ENCODE results near the gene ZNF483. TPM values are rescaled to one million over a fixed set of nuclear protein-coding genes. Genes with fewer than 3 reads are reported as not detected.
A peak's percentile ranks its signal among the peaks of the same experiment; 100 is the strongest.

The ZNF483 gene
- total RNA-seq, 1 donor from 2014 or later: 2.5 TPM

DNA sequence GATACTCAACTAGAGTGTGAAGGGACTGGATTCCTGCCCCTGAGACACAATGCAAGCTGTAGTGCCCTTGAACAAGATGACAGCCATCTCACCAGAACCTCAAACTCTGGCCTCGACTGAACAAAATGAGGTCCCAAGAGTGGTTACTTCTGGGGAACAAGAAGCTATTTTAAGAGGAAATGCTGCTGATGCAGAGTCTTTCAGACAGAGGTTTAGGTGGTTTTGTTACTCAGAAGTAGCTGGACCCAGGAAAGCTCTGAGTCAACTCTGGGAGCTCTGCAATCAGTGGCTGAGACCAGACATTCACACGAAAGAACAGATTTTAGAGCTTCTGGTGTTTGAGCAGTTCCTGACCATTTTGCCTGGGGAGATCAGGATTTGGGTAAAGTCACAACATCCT is 2.4 kb downstream of the ZNF483 start:
- Histone ChIP-seq H3K27me3 (ENCODE audit: insufficient read depth, low read length) (no peaks in the 10 kb centered on the region), H3K9ac (ENCODE audit: low read length) (no peak overlapping the region), H3K9me3 (ENCODE audit: insufficient read depth, low read depth, low read length) (no peaks in the 10 kb centered on the region), H3K4me1 (ENCODE audit: insufficient read depth, low read length) (peaks cover 8% of the 10 kb centered on the region), H3K27ac (ENCODE audit: low read depth, low read length) (no peak overlapping the region), H4K20me1 (ENCODE audit: insufficient read depth, low read length) (no peaks in the 10 kb centered on the region), H3K4me3 (ENCODE audit: insufficient read depth, low read depth, low read length) (no peak overlapping the region), H3K79me2 (ENCODE audit: insufficient read depth, low read length) (no peaks in the 10 kb centered on the region), H2AFZ (ENCODE audit: low read depth, low read length) (no peak overlapping the region), H3K4me2 (ENCODE audit: low read length) (no peak overlapping the region), H3K36me3 (ENCODE audit: insufficient read depth, low read length) (no peaks in the 10 kb centered on the region)
- Mint-ChIP-seq H3K4me1 (ENCODE audit: low read depth, unreplicated experiment) (no peaks in the 10 kb centered on the region), H3K4me3 (ENCODE audit: unreplicated experiment) (peak overlapping the region; percentile 62), H3K9me3 (ENCODE audit: unreplicated experiment) (peaks cover 4% of the 10 kb centered on the region), H3K36me3 (ENCODE audit: low read depth, unreplicated experiment) (peaks cover 3% of the 10 kb centered on the region), H3K27me3 (ENCODE audit: low read depth, unreplicated experiment) (peaks cover 3% of the 10 kb centered on the region), H3K27ac (ENCODE audit: unreplicated experiment) (peak overlapping the region; percentile 22)
- TF ChIP-seq EZH2 (IDR thresholded peaks at IDR 0.05; ENCODE audit: insufficient read depth, low read length): no peak
- TF ChIP-seq, protein P1, sequence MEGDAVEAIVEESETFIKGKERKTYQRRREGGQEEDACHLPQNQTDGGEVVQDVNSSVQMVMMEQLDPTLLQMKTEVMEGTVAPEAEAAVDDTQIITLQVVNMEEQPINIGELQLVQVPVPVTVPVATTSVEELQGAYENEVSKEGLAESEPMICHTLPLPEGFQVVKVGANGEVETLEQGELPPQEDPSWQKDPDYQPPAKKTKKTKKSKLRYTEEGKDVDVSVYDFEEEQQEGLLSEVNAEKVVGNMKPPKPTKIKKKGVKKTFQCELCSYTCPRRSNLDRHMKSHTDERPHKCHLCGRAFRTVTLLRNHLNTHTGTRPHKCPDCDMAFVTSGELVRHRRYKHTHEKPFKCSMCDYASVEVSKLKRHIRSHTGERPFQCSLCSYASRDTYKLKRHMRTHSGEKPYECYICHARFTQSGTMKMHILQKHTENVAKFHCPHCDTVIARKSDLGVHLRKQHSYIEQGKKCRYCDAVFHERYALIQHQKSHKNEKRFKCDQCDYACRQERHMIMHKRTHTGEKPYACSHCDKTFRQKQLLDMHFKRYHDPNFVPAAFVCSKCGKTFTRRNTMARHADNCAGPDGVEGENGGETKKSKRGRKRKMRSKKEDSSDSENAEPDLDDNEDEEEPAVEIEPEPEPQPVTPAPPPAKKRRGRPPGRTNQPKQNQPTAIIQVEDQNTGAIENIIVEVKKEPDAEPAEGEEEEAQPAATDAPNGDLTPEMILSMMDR (IDR thresholded peaks at IDR 0.05; ENCODE audit: insufficient read depth, low read depth, low read length): no peak
- FAIRE-seq: no peak
- DNase-seq (ENCODE audit: low read depth): peak; percentile 4

DNA sequence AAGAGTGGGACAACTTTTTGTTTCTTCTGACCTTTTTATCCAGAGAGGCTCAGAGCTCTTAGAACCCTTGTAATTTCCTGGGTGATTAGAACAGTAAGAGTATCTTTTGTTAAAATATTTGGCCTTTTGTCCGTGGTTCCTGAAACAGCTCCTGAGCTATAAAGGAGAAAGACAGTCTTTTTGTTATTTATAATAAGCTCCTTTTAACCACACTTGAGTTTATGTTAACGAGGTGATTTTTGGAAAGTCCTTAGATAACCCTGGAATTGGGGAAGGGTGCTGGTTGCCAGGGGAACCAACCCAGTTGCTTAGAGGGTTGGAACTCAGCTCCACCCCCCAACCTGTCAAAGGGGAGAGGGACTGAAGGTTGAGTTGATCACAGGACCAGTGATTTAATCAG is 4.8 kb downstream of the ZNF483 start:
- Mint-ChIP-seq H3K4me3 (ENCODE audit: unreplicated experiment) (no peak overlapping the region), H3K27ac (ENCODE audit: unreplicated experiment) (no peak overlapping the region), H3K27me3 (ENCODE audit: low read depth, unreplicated experiment) (no peaks in the 10 kb centered on the region), H3K9me3 (ENCODE audit: unreplicated experiment) (peaks cover 16% of the 10 kb centered on the region), H3K4me1 (ENCODE audit: low read depth, unreplicated experiment) (no peaks in the 10 kb centered on the region), H3K36me3 (ENCODE audit: low read depth, unreplicated experiment) (peaks cover 4% of the 10 kb centered on the region)
- H3K79me2 ChIP-seq (ENCODE audit: insufficient read depth, low read length): no peaks in the 10 kb centered on the region
- no peaks in the 10 kb centered on the region for H4K20me1 ChIP-seq (ENCODE audit: insufficient read depth, low read length)
- H3K9me3 ChIP-seq (ENCODE audit: insufficient read depth, low read depth, low read length): no peaks in the 10 kb centered on the region
- peaks cover 8% of the 10 kb centered on the region for H3K4me1 ChIP-seq (ENCODE audit: insufficient read depth, low read length)
- no peak overlapping the region for H3K4me3 ChIP-seq (ENCODE audit: insufficient read depth, low read depth, low read length)
- FAIRE-seq (no peak), DNase-seq (ENCODE audit: low read depth) (no peak)
- H3K36me3 ChIP-seq (ENCODE audit: insufficient read depth, low read length): no peaks in the 10 kb centered on the region
- TF ChIP-seq, protein P1 (IDR thresholded peaks at IDR 0.05; ENCODE audit: insufficient read depth, low read depth, low read length): no peak
- no peak for TF ChIP-seq EZH2 (IDR thresholded peaks at IDR 0.05; ENCODE audit: insufficient read depth, low read length)
- H3K4me2 ChIP-seq (ENCODE audit: low read length): no peak overlapping the region
- no peak overlapping the region for H3K27ac ChIP-seq (ENCODE audit: low read depth, low read length)
- H2AFZ ChIP-seq (ENCODE audit: low read depth, low read length): no peak overlapping the region
- no peak overlapping the region for H3K9ac ChIP-seq (ENCODE audit: low read length)
- no peaks in the 10 kb centered on the region for H3K27me3 ChIP-seq (ENCODE audit: insufficient read depth, low read length)

DNA sequence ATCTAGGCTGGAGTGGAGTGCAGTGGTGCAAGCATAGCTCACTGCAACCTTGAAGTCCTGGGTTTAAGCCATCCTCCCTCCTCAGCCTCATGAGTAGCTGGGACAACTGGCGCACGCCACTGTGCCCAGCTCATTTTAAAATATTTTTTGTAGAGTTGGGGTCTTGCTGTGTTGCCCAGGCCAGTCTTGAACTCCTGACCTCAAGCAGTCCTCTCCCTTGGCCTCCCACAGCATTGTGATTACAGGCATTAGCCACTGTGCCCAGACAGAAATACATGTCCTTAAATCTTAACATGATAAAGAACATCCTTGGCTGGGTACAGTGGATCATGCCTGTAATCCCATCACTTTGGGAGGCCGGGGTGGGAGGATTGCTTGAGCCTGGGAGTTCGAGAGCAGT is 6.7 kb downstream of the ZNF483 start:
- FAIRE-seq (no peak), DNase-seq (ENCODE audit: low read depth) (no peak)
- no peaks in the 10 kb centered on the region for H3K4me1 Mint-ChIP-seq (ENCODE audit: low read depth, unreplicated experiment)
- Histone ChIP-seq H3K79me2 (ENCODE audit: insufficient read depth, low read length) (no peaks in the 10 kb centered on the region), H3K27me3 (ENCODE audit: insufficient read depth, low read length) (no peaks in the 10 kb centered on the region), H3K4me2 (ENCODE audit: low read length) (no peak overlapping the region), H3K27ac (ENCODE audit: low read depth, low read length) (no peak overlapping the region), H2AFZ (ENCODE audit: low read depth, low read length) (no peak overlapping the region), H3K9me3 (ENCODE audit: insufficient read depth, low read depth, low read length) (no peaks in the 10 kb centered on the region), H4K20me1 (ENCODE audit: insufficient read depth, low read length) (no peaks in the 10 kb centered on the region), H3K9ac (ENCODE audit: low read length) (no peak overlapping the region), H3K4me3 (ENCODE audit: insufficient read depth, low read depth, low read length) (no peak overlapping the region), H3K36me3 (ENCODE audit: insufficient read depth, low read length) (no peaks in the 10 kb centered on the region), H3K4me1 (ENCODE audit: insufficient read depth, low read length) (no peaks in the 10 kb centered on the region)
- H3K9me3 Mint-ChIP-seq (ENCODE audit: unreplicated experiment): peaks cover 20% of the 10 kb centered on the region
- no peaks in the 10 kb centered on the region for H3K27me3 Mint-ChIP-seq (ENCODE audit: low read depth, unreplicated experiment)
- TF ChIP-seq EZH2 (IDR thresholded peaks at IDR 0.05; ENCODE audit: insufficient read depth, low read length): no peak
- peaks cover 11% of the 10 kb centered on the region for H3K36me3 Mint-ChIP-seq (ENCODE audit: low read depth, unreplicated experiment)
- no peak overlapping the region for H3K27ac Mint-ChIP-seq (ENCODE audit: unreplicated experiment)
- no peak overlapping the region for H3K4me3 Mint-ChIP-seq (ENCODE audit: unreplicated experiment)
